Skeletal muscle satellite cell (primary cell): ENCODE data around the gene ERICH3.
A peak's percentile ranks its signal among the peaks of the same experiment; 100 is the strongest.

Source experiments
- H3K27me3 ChIP-seq: 2 replicates; pipeline ENCODE4 v1.7.0; 2013; ENCODE audit warnings: low read length; ENCODE audit not compliant: control insufficient read depth, insufficient read depth
- H3K36me3 ChIP-seq: 2 replicates; pipeline ENCODE4 v1.7.0; 2013; ENCODE audit warnings: mild to moderate bottlenecking, control low read depth, low read length; ENCODE audit not compliant: insufficient read depth
- H3K4me1 ChIP-seq: 2 replicates; pipeline ENCODE4 v1.7.0; 2013; ENCODE audit warnings: low read length; ENCODE audit not compliant: control insufficient read depth, insufficient read depth
- H3K4me2 ChIP-seq: 2 replicates; pipeline ENCODE4 v1.7.0; 2013; ENCODE audit warnings: mild to moderate bottlenecking, low read length
- H3K4me3 ChIP-seq: 2 replicates; pipeline ENCODE4 v1.7.0; 2013; ENCODE audit warnings: low read length
- H3K9ac ChIP-seq: 2 replicates; pipeline ENCODE4 v1.7.0; 2013; ENCODE audit warnings: mild to moderate bottlenecking, low read depth, low read length, moderate library complexity
- H3K9me3 ChIP-seq: replicated peaks from 2 replicates; pipeline ENCODE4 v1.7.0; 2013; ENCODE audit warnings: mild to moderate bottlenecking, control low read depth, low read length

Gene ERICH3

GRCh38 chr1:74697832-74698231 lies 24.2 kb upstream of the ERICH3 start:
- H3K4me3 ChIP-seq, result no peak overlapping the region
- H3K36me3 ChIP-seq, result peaks cover 6% of the 10 kb centered on the region
- H3K4me2 ChIP-seq, result no peak overlapping the region
- H3K9ac ChIP-seq, result no peak overlapping the region
- no peaks in the 10 kb centered on the region for H3K27me3 ChIP-seq
- H3K9me3 ChIP-seq, result no peaks in the 10 kb centered on the region
- peaks cover 6% of the 10 kb centered on the region for H3K4me1 ChIP-seq

- H3K9ac ChIP-seq, result no peak overlapping the region
- peaks cover 4% of the 10 kb centered on the region for H3K27me3 ChIP-seq
- no peak overlapping the region for H3K4me2 ChIP-seq
- H3K4me1 ChIP-seq, result peaks cover 6% of the 10 kb centered on the region
- H3K36me3 ChIP-seq, result no peaks in the 10 kb centered on the region
- H3K9me3 ChIP-seq, result no peaks in the 10 kb centered on the region
- no peak overlapping the region for H3K4me3 ChIP-seq
Measured at GRCh38 chr1:74693473-74693872, 19.9 kb upstream of the ERICH3 start.

GRCh38 chr1:74690909-74691308 lies 17.3 kb upstream of the ERICH3 start:
- peaks cover 6% of the 10 kb centered on the region for H3K4me1 ChIP-seq
- no peak overlapping the region for H3K9ac ChIP-seq
- H3K9me3 ChIP-seq, result no peaks in the 10 kb centered on the region
- H3K4me3 ChIP-seq, result no peak overlapping the region
- H3K27me3 ChIP-seq, result peaks cover 19% of the 10 kb centered on the region
- no peak overlapping the region for H3K4me2 ChIP-seq
- H3K36me3 ChIP-seq, result no peaks in the 10 kb centered on the region

- peaks cover 25% of the 10 kb centered on the region for H3K27me3 ChIP-seq
- H3K4me2 ChIP-seq, result no peak overlapping the region
- no peaks in the 10 kb centered on the region for H3K9me3 ChIP-seq
- H3K4me3 ChIP-seq, result no peak overlapping the region
- no peaks in the 10 kb centered on the region for H3K36me3 ChIP-seq
- H3K4me1 ChIP-seq, result peaks cover 6% of the 10 kb centered on the region
- H3K9ac ChIP-seq, result no peak overlapping the region
Measured at GRCh38 chr1:74690364-74690696, 16.7 kb upstream of the ERICH3 start.

GRCh38 chr1:74689621-74690363 lies 16.2 kb upstream of the ERICH3 start:
- H3K4me3 ChIP-seq, result no peak overlapping the region
- no peak overlapping the region for H3K9ac ChIP-seq

GRCh38 chr1:74686928-74687327 lies 13.3 kb upstream of the ERICH3 start:
- Histone ChIP-seq H3K4me2 (no peak overlapping the region), H3K36me3 (no peaks in the 10 kb centered on the region), H3K9ac (no peak overlapping the region), H3K9me3 (no peaks in the 10 kb centered on the region), H3K4me1 (no peaks in the 10 kb centered on the region), H3K27me3 (peaks cover 42% of the 10 kb centered on the region), H3K4me3 (no peak overlapping the region)

More at GRCh38 chr1:74689621-74690363, 16.2 kb upstream of the ERICH3 start:
- no peaks in the 10 kb centered on the region for H3K36me3 ChIP-seq
- no peaks in the 10 kb centered on the region for H3K9me3 ChIP-seq
- peaks cover 26% of the 10 kb centered on the region for H3K27me3 ChIP-seq
- H3K4me1 ChIP-seq, result peaks cover 6% of the 10 kb centered on the region
- H3K4me2 ChIP-seq, result peak overlapping the region; percentile 57

GRCh38 chr1:74684301-74684700 lies 10.7 kb upstream of the ERICH3 start:
- H3K4me2 ChIP-seq, result no peak overlapping the region
- no peaks in the 10 kb centered on the region for H3K4me1 ChIP-seq
- H3K9me3 ChIP-seq, result no peaks in the 10 kb centered on the region
- no peak overlapping the region for H3K9ac ChIP-seq
- peaks cover 45% of the 10 kb centered on the region for H3K27me3 ChIP-seq
- H3K36me3 ChIP-seq, result no peaks in the 10 kb centered on the region
- no peak overlapping the region for H3K4me3 ChIP-seq

- Histone ChIP-seq H3K36me3 (no peaks in the 10 kb centered on the region), H3K4me1 (no peaks in the 10 kb centered on the region)
Measured at GRCh38 chr1:74683656-74684055, 10.1 kb upstream of the ERICH3 start.

GRCh38 chr1:74681851-74682250 lies 8.3 kb upstream of the ERICH3 start:
- H3K4me3 ChIP-seq, result no peak overlapping the region
- H3K4me1 ChIP-seq, result no peaks in the 10 kb centered on the region
- no peaks in the 10 kb centered on the region for H3K36me3 ChIP-seq
- H3K27me3 ChIP-seq, result peaks cover 30% of the 10 kb centered on the region
- H3K9ac ChIP-seq, result no peak overlapping the region
- H3K4me2 ChIP-seq, result no peak overlapping the region
- no peaks in the 10 kb centered on the region for H3K9me3 ChIP-seq

More at GRCh38 chr1:74683656-74684055, 10.1 kb upstream of the ERICH3 start:
- no peaks in the 10 kb centered on the region for H3K9me3 ChIP-seq
- no peak overlapping the region for H3K4me2 ChIP-seq
- peaks cover 43% of the 10 kb centered on the region for H3K27me3 ChIP-seq
- no peak overlapping the region for H3K4me3 ChIP-seq
- no peak overlapping the region for H3K9ac ChIP-seq

GRCh38 chr1:74681449-74681848 lies 7.9 kb upstream of the ERICH3 start:
- H3K36me3 ChIP-seq, result no peaks in the 10 kb centered on the region
- no peaks in the 10 kb centered on the region for H3K4me1 ChIP-seq
- H3K9ac ChIP-seq, result no peak overlapping the region
- H3K9me3 ChIP-seq, result no peaks in the 10 kb centered on the region
- no peak overlapping the region for H3K4me3 ChIP-seq
- no peak overlapping the region for H3K4me2 ChIP-seq
- H3K27me3 ChIP-seq, result peaks cover 28% of the 10 kb centered on the region

GRCh38 chr1:74681001-74681400 lies 7.4 kb upstream of the ERICH3 start:
- Histone ChIP-seq H3K9ac (no peak overlapping the region), H3K27me3 (peaks cover 27% of the 10 kb centered on the region), H3K4me2 (no peak overlapping the region), H3K36me3 (no peaks in the 10 kb centered on the region), H3K4me3 (no peak overlapping the region), H3K4me1 (no peaks in the 10 kb centered on the region), H3K9me3 (no peaks in the 10 kb centered on the region)

GRCh38 chr1:74679811-74680210 lies 6.2 kb upstream of the ERICH3 start:
- Histone ChIP-seq H3K4me2 (no peak overlapping the region), H3K36me3 (no peaks in the 10 kb centered on the region), H3K9ac (no peak overlapping the region), H3K4me1 (no peaks in the 10 kb centered on the region), H3K4me3 (no peak overlapping the region), H3K9me3 (no peaks in the 10 kb centered on the region), H3K27me3 (peaks cover 25% of the 10 kb centered on the region)
